ENCODE results near the gene DRD4. TPM values are rescaled to one million over a fixed set of nuclear protein-coding genes. Genes with fewer than 3 reads are reported as not detected.

DRD4 gene
- total RNA-seq, 1 donor from 2014 or later, result not detected

- DNase-seq (ENCODE audit: low read depth in 2 of 2), result no peak
Observed at GRCh38 chr11:621838-622237, 15.2 kb upstream of the DRD4 start.

GRCh38 chr11:623349-623869, 13.7 kb upstream of the DRD4 start:
- DNase-seq (ENCODE audit: low read depth in 2 of 2), result no peak

GRCh38 chr11:623999-624704, 12.9 kb upstream of the DRD4 start:
- no peak for DNase-seq (ENCODE audit: low read depth in 2 of 2)

GRCh38 chr11:624705-625635, 12.1 kb upstream of the DRD4 start, which contains the start of gene CDHR5:
Gene CDHR5 (minus strand): TSS chr11:624955. CDS start chr11:624902, 53 bp downstream.
- no peak for DNase-seq (ENCODE audit: low read depth in 2 of 2)

- DNase-seq (ENCODE audit: low read depth in 2 of 2), result no peak
Observed at GRCh38 chr11:625636-626268, 11.3 kb upstream of the DRD4 start.

GRCh38 chr11:626475-627307, 10.4 kb upstream of the DRD4 start, which contains the start of gene SCT:
Gene SCT (minus strand): TSS chr11:627181. CDS start chr11:627143, 38 bp downstream.
- no peak for DNase-seq (ENCODE audit: low read depth in 2 of 2)

- DNase-seq (ENCODE audit: low read depth in 2 of 2), result no peak
Observed at GRCh38 chr11:627308-627576, 9.8 kb upstream of the DRD4 start.

GRCh38 chr11:628056-628455, 9.0 kb upstream of the DRD4 start:
- DNase-seq (ENCODE audit: low read depth in 2 of 2), result no peak

- DNase-seq (ENCODE audit: low read depth in 2 of 2), result no peak
Observed at GRCh38 chr11:629237-629583, 7.9 kb upstream of the DRD4 start.

- DNase-seq (ENCODE audit: low read depth in 2 of 2), result no peak
Observed at GRCh38 chr11:630871-631270, 6.2 kb upstream of the DRD4 start.

GRCh38 chr11:635945-636510, 1.0 kb upstream of the DRD4 start:
- no peak for DNase-seq (ENCODE audit: low read depth in 2 of 2)

GRCh38 chr11:637333-637592, 194 bp downstream of the DRD4 start:
- no peak for DNase-seq (ENCODE audit: low read depth in 2 of 2)

GRCh38 chr11:637593-638521, 788 bp downstream of the DRD4 start:
- DNase-seq (ENCODE audit: low read depth in 2 of 2), result no peak

- DNase-seq (ENCODE audit: low read depth in 2 of 2), result peak in 1 of 2 donors; percentile 25
Observed at GRCh38 chr11:638631-639331, 1.7 kb downstream of the DRD4 start.

- peak in 1 of 2 donors; percentile 17 for DNase-seq (ENCODE audit: low read depth in 2 of 2)
Observed at GRCh38 chr11:639332-639955, 2.4 kb downstream of the DRD4 start.

- DNase-seq (ENCODE audit: low read depth in 2 of 2), result no peak
Observed at GRCh38 chr11:640021-640706, 3.1 kb downstream of the DRD4 start.

- no peak for DNase-seq (ENCODE audit: low read depth in 2 of 2)
Observed at GRCh38 chr11:641806-642370, 4.8 kb downstream of the DRD4 start.

- DNase-seq (ENCODE audit: low read depth in 2 of 2), result no peak
Observed at GRCh38 chr11:643366-643765, 6.3 kb downstream of the DRD4 start.
